Endothelial cell of umbilical vein (primary cell): ENCODE results near the gene PLXND1. TPM values are rescaled to one million over a fixed set of nuclear protein-coding genes. Genes with fewer than 3 reads are reported as not detected.

Experiments
- BruUV-seq: library from RNA; stranded (reverse); fragments of 400-500 nt; replicated peaks from 2 replicates; lab custom pipeline; 2021; lab: Mats Ljungman, UMichigan
- CTCF ChIA-PET: fragments of 300-600, 350-600 bp; sonication (Branson Sonifier 250); formaldehyde crosslinking; loops from one replicate; lab custom pipeline; 2021; ENCODE audit warnings: antibody characterized with exemption, inconsistent platforms; lab: Charles Lee
- POLR2A ChIA-PET: fragments of 300-600, 350-600 bp; sonication (Branson Sonifier 250); formaldehyde crosslinking; loops from one replicate; lab custom pipeline; 2021; ENCODE audit warnings: antibody characterized with exemption, inconsistent platforms; lab: Charles Lee
- DNase-seq: peaks from one replicate; pipeline ENCODE4 v3.0.0-alpha.2; 2011; ENCODE audit warnings: low read depth, low spot score
- FAIRE-seq: peaks from 2 replicates; lab custom pipeline; 2011; peaks lifted over from hg19 to GRCh38; lab: Jason Lieb, UNC
- H2AFZ ChIP-seq: 2 replicates; pipeline ENCODE4 v1.6.0; 2012; ENCODE audit warnings: low read depth, low read length, control low read depth, inconsistent platforms
- H3K27ac ChIP-seq: 2 replicates; pipeline ENCODE4 v1.5.1; 2011; ENCODE audit warnings: low read depth, mild to moderate bottlenecking, control low read depth, low read length, moderate library complexity; ENCODE audit not compliant: insufficient read depth
- H3K27me3 ChIP-seq, 2 experiments: 2 replicates each; pipeline versions ENCODE4 v1.6.0 to v1.6.1; 2011; ENCODE audit warnings: low read length in 2 of 2, mixed read lengths in 1 of 2; ENCODE audit not compliant: control insufficient read depth in 2 of 2, insufficient read depth in 2 of 2
- H3K36me3 ChIP-seq, 2 experiments: 2 replicates in 1 of 2; 3 replicates in 1 of 2; pipeline ENCODE4 v1.5.1; 2011; ENCODE audit warnings: low read length in 2 of 2, mild to moderate bottlenecking in 1 of 2, moderate library complexity in 1 of 2; ENCODE audit not compliant: control insufficient read depth in 2 of 2, insufficient read depth in 2 of 2; ENCODE audit errors: extremely low read depth in 1 of 2
- H3K4me1 ChIP-seq: 3 replicates; pipeline ENCODE4 v1.5.1; 2011; ENCODE audit warnings: mild to moderate bottlenecking, low read length; ENCODE audit not compliant: control insufficient read depth, insufficient read depth; ENCODE audit errors: extremely low read depth
- H3K4me2 ChIP-seq: 2 replicates; pipeline ENCODE4 v1.6.1; 2011; ENCODE audit warnings: low read length, control low read depth, mixed read lengths; ENCODE audit not compliant: insufficient read depth
- H3K4me3 ChIP-seq, 3 experiments: fragments of 200-600 bp in 1 of 3; sonication (generic), shearing (Covaris generic) in 1 of 3; replicated peaks in 1 of 3; 2 replicates each; pipeline ENCODE4 v1.5.1; 2011 to 2016; ENCODE audit warnings: control low read depth in 3 of 3, low read length in 3 of 3, mild to moderate bottlenecking in 2 of 3, inconsistent platforms in 1 of 3, low read depth in 1 of 3, moderate library complexity in 1 of 3; ENCODE audit not compliant: insufficient read depth in 1 of 3
- H3K79me2 ChIP-seq: 2 replicates; pipeline ENCODE4 v1.6.0; 2012; ENCODE audit warnings: low read length, inconsistent platforms; ENCODE audit not compliant: control insufficient read depth, insufficient read depth
- H3K9ac ChIP-seq: replicated peaks from 2 replicates; pipeline ENCODE3; 2011; ENCODE audit warnings: low read length, control low read depth; ENCODE audit not compliant: insufficient read depth; ENCODE audit errors: extremely low read depth
- H3K9me1 ChIP-seq: replicated peaks from 3 replicates; pipeline ENCODE4 v1.6.0; 2011; ENCODE audit warnings: mild to moderate bottlenecking, low read length; ENCODE audit not compliant: control insufficient read depth, insufficient read depth; ENCODE audit errors: extremely low read depth
- H3K9me3 ChIP-seq: replicated peaks from 2 replicates; pipeline ENCODE4 v1.5.1; 2012; ENCODE audit warnings: low read length, inconsistent platforms; ENCODE audit not compliant: control insufficient read depth, insufficient read depth
- H4K20me1 ChIP-seq: replicated peaks from 2 replicates; pipeline ENCODE3; 2011; ENCODE audit warnings: mild to moderate bottlenecking, low read length; ENCODE audit not compliant: control insufficient read depth, insufficient read depth; ENCODE audit errors: extremely low read depth
- FOS ChIP-seq: IDR thresholded peaks from 2 replicates; pipeline ENCODE4 v1.6.1; 2011; ENCODE audit warnings: mild to moderate bottlenecking, low read length, moderate library complexity, borderline replicate concordance; ENCODE audit not compliant: insufficient read depth
- GATA2 ChIP-seq: IDR thresholded peaks from 2 replicates; pipeline ENCODE4 v1.7.0; 2011; ENCODE audit warnings: low read depth, mild to moderate bottlenecking, moderate library complexity, mixed read lengths, low read length; ENCODE audit not compliant: insufficient read length, insufficient read depth
- JUN ChIP-seq: IDR thresholded peaks from 2 replicates; pipeline ENCODE4 v1.6.1; 2011; ENCODE audit warnings: borderline replicate concordance, low read depth; ENCODE audit not compliant: insufficient read length, insufficient read depth
- POLR2AphosphoS5 ChIP-seq: IDR thresholded peaks from 2 replicates; pipeline ENCODE4 v1.6.1; 2012; ENCODE audit warnings: low read depth, mild to moderate bottlenecking, control low read depth, low read length, moderate library complexity; ENCODE audit not compliant: insufficient read depth
- dilution Hi-C: fragments of 300-500 bp; cut with MboI; formaldehyde crosslinking; loops from one replicate; pipeline ENCODE4 v1.15.0; 2019; ENCODE audit warnings: low sequenced_read_pairs; ENCODE audit not compliant: extremely low pct_ligation_motif_present
- intact Hi-C: fragments of 100-400 bp; cut with micrococcal nuclease; formaldehyde crosslinking; loops from one replicate; pipeline ENCODE4 v1.10.0; 2022
- polyA plus RNA-seq, 4 experiments: library from polyadenylated mRNA; depleted of rRNA in 3 of 4; stranded (reverse) in 3 of 4; unstranded in 1 of 4; fragments of >200 nt; gene quantifications; 2 replicates each; pipeline versions ENCODE4 v1.2.1 to v1.2.3, GENCODE V29; 2011 to 2012; ENCODE audit warnings: missing spikeins in 1 of 4
- total RNA-seq: library from RNA; stranded (reverse); gene quantifications from 2 replicates; pipeline ENCODE4 v1.2.3, GENCODE V29; 2021

PLXND1 gene
- total and polyA plus RNA-seq, 2 donors (not counting 3 experiments of a cell fraction or from before 2014, with no cell fraction given) = 300 to 834 TPM

DNA sequence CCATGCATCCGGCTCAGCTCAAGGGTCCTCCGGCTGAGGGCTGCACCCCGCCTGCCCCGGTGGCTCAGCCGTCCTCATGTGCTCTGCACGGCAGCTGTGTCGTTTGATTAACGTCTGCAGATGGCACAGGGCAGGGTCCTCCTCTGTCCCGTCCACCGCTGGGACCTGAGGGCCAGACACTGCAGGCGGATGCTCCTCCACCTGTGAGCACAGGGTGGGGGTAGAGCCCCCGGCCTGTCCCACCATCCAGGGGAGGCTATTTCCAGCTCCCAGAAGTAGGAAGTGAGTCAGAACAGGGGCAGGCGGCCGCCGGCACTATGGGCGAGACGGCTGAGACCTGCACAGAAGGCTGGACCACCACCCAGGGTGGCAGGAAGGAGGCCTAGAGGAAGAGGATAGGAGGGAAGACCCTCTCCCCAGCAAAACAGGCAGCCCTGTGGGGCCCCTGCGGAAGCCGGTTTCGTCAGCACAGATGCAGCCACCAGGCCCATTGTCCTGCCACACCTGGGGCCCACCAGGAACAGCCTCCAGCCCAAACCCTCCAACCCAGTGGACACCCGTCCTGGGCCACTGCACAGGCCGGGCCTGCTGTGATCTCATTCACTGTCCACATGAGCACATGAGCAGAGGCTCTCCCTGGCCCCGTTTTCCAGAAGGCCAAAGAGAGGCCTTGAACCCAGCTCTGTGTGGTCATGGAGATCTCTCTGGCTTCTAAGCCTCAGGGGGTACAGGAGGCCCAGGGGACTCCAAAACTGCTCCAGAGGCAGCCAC is 12.6 kb upstream of the PLXND1 start:
- dilution Hi-C loops (no loop called here), intact Hi-C loops (loop anchor here (1.0 to 2.0 kb wide), 2 partner anchors 9 to 178 kb away; partner anchors contain the start of gene IFT122)
- Histone ChIP-seq H4K20me1 (no peaks in the 10 kb centered on the region), H3K36me3 (no peaks in the 10 kb centered on the region), H3K4me3 (peak overlapping the region in 1 of 3 experiments; percentile 27), H3K4me1 (peaks cover 57% of the 10 kb centered on the region), H3K9me1 (no peaks in the 10 kb centered on the region), H3K27ac (peak overlapping the region; percentile 72), H3K9me3 (no peaks in the 10 kb centered on the region), H2AFZ (peak overlapping the region; percentile 33), H3K9ac (peak overlapping the region; percentile 47), H3K4me2 (peak overlapping the region; percentile 64), H3K79me2 (no peaks in the 10 kb centered on the region), H3K27me3 (no peaks in the 10 kb centered on the region)
- no TSS peak for BruUV-seq
- DNase-seq (peak; percentile 72), FAIRE-seq (peak; percentile 97)
- TF ChIP-seq JUN (no peak), FOS (peak; percentile 75)
- CTCF ChIA-PET = interaction anchor here (0.9 to 2.0 kb wide), 5 partner anchors 9 to 236 kb away, joined by 3 to 8 read pairs (median 5); no protein-coding TSS in a partner anchor
- POLR2A ChIA-PET = no interaction called here

DNA sequence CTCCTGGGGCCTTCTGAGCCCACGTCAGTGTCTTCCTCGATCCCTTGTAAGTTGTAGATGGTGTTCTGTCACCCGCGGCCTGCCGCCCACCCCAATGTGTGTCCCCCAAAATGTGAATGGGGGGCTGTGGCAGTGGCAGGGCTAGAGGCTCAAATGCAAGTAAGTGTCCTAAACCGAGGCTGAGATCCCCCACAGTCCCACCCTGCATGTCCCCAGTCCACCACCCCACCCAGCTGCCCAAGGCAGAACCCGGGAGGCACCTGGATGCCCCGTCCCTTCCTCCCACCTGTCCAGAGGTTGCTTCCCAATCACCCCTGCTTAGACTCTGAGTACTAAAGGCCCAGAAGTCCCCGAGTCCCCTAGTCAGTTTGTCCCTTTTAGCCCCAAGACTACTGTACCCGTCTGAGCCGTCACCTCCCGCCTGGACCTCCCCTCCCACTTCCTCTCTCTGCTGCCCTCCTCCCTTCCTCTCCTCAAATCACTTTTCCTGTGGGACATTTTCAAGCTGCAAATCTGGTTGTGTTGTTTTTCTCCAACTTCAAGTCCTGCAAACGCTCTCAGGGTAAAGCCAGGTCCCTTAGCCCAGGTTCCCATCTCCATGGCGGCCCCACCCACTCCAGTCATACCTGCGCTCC is 11.8 kb upstream of the PLXND1 start:
- H3K9ac ChIP-seq = peak overlapping the region; percentile 20
- H3K9me3 ChIP-seq = no peaks in the 10 kb centered on the region
- peak overlapping the region; percentile 72 for H3K27ac ChIP-seq
- peaks cover 50% of the 10 kb centered on the region for H3K4me1 ChIP-seq
- peak overlapping the region; percentile 13 for H2AFZ ChIP-seq
- no peaks in the 10 kb centered on the region for H4K20me1 ChIP-seq
- H3K79me2 ChIP-seq = no peaks in the 10 kb centered on the region
- peak overlapping the region; percentile 64 for H3K4me2 ChIP-seq
- peak overlapping the region in 1 of 3 experiments; percentile 27 for H3K4me3 ChIP-seq
- DNase-seq (no peak), FAIRE-seq (no peak)
- H3K9me1 ChIP-seq = no peaks in the 10 kb centered on the region
- POLR2A ChIA-PET = no interaction called here
- no peaks in the 10 kb centered on the region for H3K27me3 ChIP-seq
- dilution Hi-C loops (no loop called here), intact Hi-C loops (loop anchor here (2.0 kb wide), 1 partner anchor 178 kb away; the partner anchor contains the start of gene IFT122)
- BruUV-seq = no TSS peak
- CTCF ChIA-PET = interaction anchor here (0.9 to 2.0 kb wide), 5 partner anchors 10 to 235 kb away, joined by 3 to 8 read pairs (median 5); no protein-coding TSS in a partner anchor
- TF ChIP-seq POLR2AphosphoS5 (peak; percentile 25), GATA2 (no peak)
- no peaks in the 10 kb centered on the region for H3K36me3 ChIP-seq
